PC-3 (cell line): ENCODE measurements around the gene NEUROG1.

Source experiments
- CTCF ChIP-seq: fragments of 300-600 bp; sonication (generic); conservative IDR thresholded peaks from 2 replicates; pipeline ENCODE4 v1.5.1; 2017; ENCODE audit warnings: antibody characterized with exemption, low read depth, mild to moderate bottlenecking, low read length
- EZH2 ChIP-seq: fragments of 300-600 bp; sonication (generic); IDR thresholded peaks from one replicate; pipeline ENCODE4 v1.6.1; 2017; ENCODE audit warnings: antibody characterized with exemption, mild to moderate bottlenecking, low read length; ENCODE audit not compliant: unreplicated experiment

- TF ChIP-seq CTCF (no peak), EZH2 (no peak)
Observed at GRCh38 chr5:135546101-135546500, 10.3 kb upstream of the NEUROG1 start.
